Transverse colon (tissue), 4 donors: ENCODE measurements around the gene STK24. TPM values are rescaled to one million over a fixed set of nuclear protein-coding genes. Genes with fewer than 3 reads are reported as not detected.

Experiments
- DNase-seq: peaks from one replicate; pipeline ENCODE4 v3.0.0-alpha.2; 2019
- H3K27ac ChIP-seq, 4 donors: fragments of 200-600 bp; sonication (generic); 2 replicates each; pipeline ENCODE4 v1.5.1; 2016 to 2018; ENCODE audit warnings: inconsistent platforms in 4 of 4
- H3K27me3 ChIP-seq: fragments of 200-600 bp; sonication (generic); 2 replicates; pipeline ENCODE4 v1.5.1; 2017; ENCODE audit warnings: inconsistent platforms
- H3K36me3 ChIP-seq, 4 donors: fragments of 200-600 bp; sonication (generic); 2 replicates each; pipeline ENCODE4 v1.5.1; 2017 to 2019; ENCODE audit warnings: inconsistent platforms in 4 of 4
- H3K4me1 ChIP-seq, 4 donors: fragments of 200-600 bp; sonication (generic); 2 replicates each; pipeline ENCODE4 v1.5.1; 2017 to 2020; ENCODE audit warnings: inconsistent platforms in 4 of 4
- H3K4me3 ChIP-seq, 4 donors: fragments of 200-600 bp; sonication (generic); 1 replicate in 1 of 4; 2 replicates in 3 of 4; pipeline versions ENCODE4 v1.5.1 to v1.6.1; 2017 to 2019; ENCODE audit warnings: inconsistent platforms in 4 of 4
- H3K9me3 ChIP-seq, 2 donors: fragments of 200-600 bp; sonication (generic); 2 replicates each; pipeline ENCODE4 v1.5.1; 2017 to 2019; ENCODE audit warnings: inconsistent platforms in 2 of 2
- CTCF ChIP-seq, 5 experiments: fragments of 200-600 bp in 3 of 5; fragments of 450-650 bp in 2 of 5; sonication (generic) in 3 of 5; IDR thresholded peaks; 1 replicate in 2 of 5; 2 replicates in 3 of 5; pipeline ENCODE4 v1.5.1; 2016 to 2017; ENCODE audit warnings: antibody characterized with exemption in 5 of 5, inconsistent platforms in 3 of 5, mild to moderate bottlenecking in 2 of 5, moderate library complexity in 1 of 5
- EP300 ChIP-seq: sonication (generic); formaldehyde crosslinking; IDR thresholded peaks from one replicate; pipeline ENCODE4 v1.6.1; 2017; ENCODE audit warnings: antibody characterized with exemption, low read depth
- POLR2A ChIP-seq: fragments of 450-650 bp; IDR thresholded peaks from one replicate; pipeline ENCODE4 v1.6.1; 2016; ENCODE audit warnings: antibody characterized with exemption, mild to moderate bottlenecking, moderate library complexity
- POLR2AphosphoS5 ChIP-seq, 3 donors: sonication (generic); formaldehyde crosslinking; IDR thresholded peaks; one replicate each; pipeline ENCODE4 v1.6.1; 2016; ENCODE audit warnings: antibody characterized with exemption in 3 of 3
- WGBS, 2 donors: methylation state at CpG; one replicate each; pipeline ENCODE4 v1.1.5; 2018; ENCODE audit warnings: low coverage in 1 of 2; 5-methylcytosine and 5-hydroxymethylcytosine counted together
- in situ Hi-C, 4 donors: fragments of 200-750 bp; cut with MboI; loops; one replicate each; pipeline versions ENCODE4 v1.15.0 to v1.15.1; 2017; ENCODE audit warnings: low sequenced_read_pairs in 3 of 4, low pct_ligation_motif_present in 1 of 4, low pct_unique_long_range_greater_than_20kb in 1 of 4
- intact Hi-C: fragments of 100-400 bp; cut with DNase I; formaldehyde crosslinking; loops from one replicate; pipeline ENCODE4 v1.15.1; 2023; ENCODE audit warnings: low total_unique reads
- total RNA-seq, 4 donors: library from RNA; depleted of rRNA; stranded (reverse); fragments of >200 nt; gene quantifications; one replicate each; pipeline ENCODE4 v1.1.0, GENCODE V29; 2016

Gene STK24
- total RNA-seq, 4 donors from 2014 or later = 87.2 to 152 (median 131) TPM

- no peak for DNase-seq
- no peaks in the 10 kb centered on the region for H3K9me3 ChIP-seq
- WGBS, 2 donors = 65 to 82% methylated on average over 3 to 16 of the region's 16 CpGs
- peak overlapping the region in 3 of 4 donors; percentile 51 to 67 (median 59) for H3K27ac ChIP-seq
- H3K36me3 ChIP-seq = no peaks in the 10 kb centered on the region
- no peak overlapping the region for H3K4me3 ChIP-seq
- peaks cover 37 to 79% (median 46%) of the 10 kb centered on the region in 4 donors for H3K4me1 ChIP-seq
- H3K27me3 ChIP-seq = no peaks in the 10 kb centered on the region
- no peak for TF ChIP-seq EP300
- TF ChIP-seq POLR2AphosphoS5 (IDR thresholded peaks at IDR 0.05) = no peak
- no peak for TF ChIP-seq CTCF (IDR thresholded peaks at IDR 0.05)
- no peak for TF ChIP-seq POLR2A
- in situ Hi-C loops (no loop called here), intact Hi-C loops (no loop called here)
Observed at GRCh38 chr13:98544104-98544710, 32.7 kb downstream of the STK24 start.

- intact Hi-C loops (no loop called here), in situ Hi-C loops (no loop called here)
- Histone ChIP-seq H3K27ac (peak overlapping the region; percentile 50 to 67 (median 55)), H3K4me1 (peaks cover 36 to 79% (median 43%) of the 10 kb centered on the region in 4 donors), H3K4me3 (no peak overlapping the region), H3K27me3 (no peaks in the 10 kb centered on the region), H3K9me3 (no peaks in the 10 kb centered on the region), H3K36me3 (no peaks in the 10 kb centered on the region)
- 42 to 72% methylated on average over 3 to 25 of the region's 25 CpGs for WGBS, 2 donors
- DNase-seq = no peak
- TF ChIP-seq POLR2A = no peak
- TF ChIP-seq EP300 = no peak
Observed at GRCh38 chr13:98543378-98544103, 33.4 kb downstream of the STK24 start.

- no peaks in the 10 kb centered on the region for H3K9me3 ChIP-seq
- intact Hi-C loops (no loop called here), in situ Hi-C loops (no loop called here)
- no peaks in the 10 kb centered on the region for H3K27me3 ChIP-seq
- no peak for TF ChIP-seq CTCF (IDR thresholded peaks at IDR 0.05)
- no peak for TF ChIP-seq POLR2AphosphoS5 (IDR thresholded peaks at IDR 0.05)
- TF ChIP-seq EP300 = no peak
- no peak for TF ChIP-seq POLR2A
- H3K4me1 ChIP-seq = peaks cover 36 to 74% (median 43%) of the 10 kb centered on the region in 4 donors
- no peak for DNase-seq
- peak overlapping the region in 1 of 4 donors; percentile 23 for H3K4me3 ChIP-seq
- H3K27ac ChIP-seq = peak overlapping the region; percentile 50 to 67 (median 55)
- no peaks in the 10 kb centered on the region for H3K36me3 ChIP-seq
- WGBS, 2 donors = 66 to 69% methylated on average over 5 to 23 of the region's 23 CpGs
Observed at GRCh38 chr13:98542568-98543377, 34.1 kb downstream of the STK24 start.

- WGBS, 2 donors = 38 to 51% methylated on average over 9 to 10 of the region's 10 CpGs
- H3K27ac ChIP-seq = peak overlapping the region; percentile 40 to 67 (median 55)
- no peak for DNase-seq
- TF ChIP-seq POLR2A (no peak), CTCF (IDR thresholded peaks at IDR 0.05) (peak in 2 of 5 experiments; percentile 27 to 34)
- in situ Hi-C loops = no loop called here
- no peaks in the 10 kb centered on the region for H3K9me3 ChIP-seq
- intact Hi-C loops = no loop called here
- H3K4me1 ChIP-seq = peaks cover 36 to 82% (median 45%) of the 10 kb centered on the region in 4 donors
- H3K27me3 ChIP-seq = no peaks in the 10 kb centered on the region
- H3K36me3 ChIP-seq = no peaks in the 10 kb centered on the region
- H3K4me3 ChIP-seq = no peak overlapping the region
Observed at GRCh38 chr13:98541701-98542203, 35.2 kb downstream of the STK24 start.
